MG63 (cell line): ENCODE data around the gene REXO4. TPM values are rescaled to one million over a fixed set of nuclear protein-coding genes. Genes with fewer than 3 reads are reported as not detected.

Experiments used
- total RNA-seq: library from RNA; depleted of rRNA; stranded (reverse); fragments of >200 nt; shearing (Covaris generic); gene quantifications from 2 replicates; pipeline ENCODE4 v1.2.3, GENCODE V29; 2014; ENCODE audit warnings: low replicate concordance; rRNA removed

The REXO4 gene
- total RNA-seq, 1 experiment from 2014 or later = 36.0 TPM

Other genes starting within 250 kb of the REXO4 start
- gene OBP2B, start 208.8 kb downstream of the REXO4 start, total RNA-seq = not detected in 2 replicates
- gene ABO, start 142.8 kb downstream of the REXO4 start, total RNA-seq = not detected in 2 replicates
- 25.1 and 28.9 TPM in 2 replicates for gene SURF6, start 81.8 kb downstream of the REXO4 start, total RNA-seq
- 34.7 and 35.4 TPM in 2 replicates for gene MED22, start 69.9 kb downstream of the REXO4 start, total RNA-seq
- gene RPL7A, start 69.8 kb downstream of the REXO4 start, total RNA-seq = 2,766 and 2,991 TPM in 2 replicates
- 37.4 and 48.4 TPM in 2 replicates for gene SURF1, start 61.5 kb downstream of the REXO4 start, total RNA-seq
- 28.5 and 47.2 TPM in 2 replicates for gene SURF2, start 61.5 kb downstream of the REXO4 start, total RNA-seq
- 301 and 417 TPM in 2 replicates for gene SURF4, start 42.0 kb downstream of the REXO4 start, total RNA-seq
- gene STKLD1, start 41.6 kb downstream of the REXO4 start, total RNA-seq = not detected in 2 replicates
- 1.1 and 2.0 TPM in 2 replicates for gene ADAMTS13, start 4.4 kb upstream of the REXO4 start, total RNA-seq
- gene CACFD1, start 42.0 kb upstream of the REXO4 start, total RNA-seq = 3.9 and 5.6 TPM in 2 replicates
- 3.5 and 7.6 TPM in 2 replicates for gene SLC2A6, start 61.1 kb upstream of the REXO4 start, total RNA-seq
- gene MYMK, start 106.9 kb upstream of the REXO4 start, total RNA-seq = not detected in 2 replicates
- 0.10 and 0.72 TPM in 2 replicates for gene ADAMTSL2, start 116.7 kb upstream of the REXO4 start, total RNA-seq
- not detected in 2 replicates for gene FAM163B, start 191.4 kb upstream of the REXO4 start, total RNA-seq
- gene DBH, start 218.4 kb upstream of the REXO4 start, total RNA-seq = not detected in 2 replicates